Measurements from ENCODE around the gene LHX8.
"Not testable (repeated sequence)": the region's sequence is repeated elsewhere in the genome, so short reads cannot be mapped to it uniquely, and the experiment has no call there.

LHX8 gene

DNA sequence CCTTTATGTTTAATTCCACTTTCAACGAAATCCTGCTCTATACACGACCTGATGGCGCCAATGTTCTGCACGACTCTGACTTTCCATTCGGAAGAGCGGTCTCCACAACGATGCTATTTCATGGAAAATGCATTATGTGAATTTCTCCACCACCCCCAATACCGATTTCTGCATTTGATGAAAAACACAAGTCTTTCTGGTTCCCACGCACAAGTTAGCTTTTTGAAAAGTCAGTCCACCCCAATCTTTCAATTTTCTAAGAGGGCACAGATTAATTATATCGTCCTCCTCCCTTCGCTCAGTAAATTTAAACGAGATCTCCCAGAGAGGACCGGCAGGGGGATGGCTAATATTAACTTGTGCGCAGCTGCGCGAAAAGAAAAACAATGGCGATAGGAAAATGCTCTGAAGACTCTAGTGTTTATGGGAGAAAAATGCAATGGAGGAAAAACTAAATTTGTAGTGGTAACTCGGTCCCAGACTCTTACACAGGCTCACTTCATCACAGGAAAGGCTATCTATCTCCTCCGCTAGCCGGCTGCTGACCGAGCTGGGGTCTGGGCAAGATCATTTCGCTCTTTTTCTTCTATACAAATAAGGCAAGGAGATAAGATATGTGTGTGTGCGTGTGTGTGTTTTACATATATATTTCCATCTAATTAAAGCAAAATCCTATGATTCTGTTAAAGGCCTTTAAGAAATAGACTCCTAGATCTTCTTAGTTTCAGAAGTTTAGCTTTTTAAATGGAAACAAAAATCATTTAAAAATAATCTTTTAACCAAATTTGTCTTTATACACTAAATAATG, 1.2 kb upstream of the LHX8 start:
- no peak for DNase-seq

DNA sequence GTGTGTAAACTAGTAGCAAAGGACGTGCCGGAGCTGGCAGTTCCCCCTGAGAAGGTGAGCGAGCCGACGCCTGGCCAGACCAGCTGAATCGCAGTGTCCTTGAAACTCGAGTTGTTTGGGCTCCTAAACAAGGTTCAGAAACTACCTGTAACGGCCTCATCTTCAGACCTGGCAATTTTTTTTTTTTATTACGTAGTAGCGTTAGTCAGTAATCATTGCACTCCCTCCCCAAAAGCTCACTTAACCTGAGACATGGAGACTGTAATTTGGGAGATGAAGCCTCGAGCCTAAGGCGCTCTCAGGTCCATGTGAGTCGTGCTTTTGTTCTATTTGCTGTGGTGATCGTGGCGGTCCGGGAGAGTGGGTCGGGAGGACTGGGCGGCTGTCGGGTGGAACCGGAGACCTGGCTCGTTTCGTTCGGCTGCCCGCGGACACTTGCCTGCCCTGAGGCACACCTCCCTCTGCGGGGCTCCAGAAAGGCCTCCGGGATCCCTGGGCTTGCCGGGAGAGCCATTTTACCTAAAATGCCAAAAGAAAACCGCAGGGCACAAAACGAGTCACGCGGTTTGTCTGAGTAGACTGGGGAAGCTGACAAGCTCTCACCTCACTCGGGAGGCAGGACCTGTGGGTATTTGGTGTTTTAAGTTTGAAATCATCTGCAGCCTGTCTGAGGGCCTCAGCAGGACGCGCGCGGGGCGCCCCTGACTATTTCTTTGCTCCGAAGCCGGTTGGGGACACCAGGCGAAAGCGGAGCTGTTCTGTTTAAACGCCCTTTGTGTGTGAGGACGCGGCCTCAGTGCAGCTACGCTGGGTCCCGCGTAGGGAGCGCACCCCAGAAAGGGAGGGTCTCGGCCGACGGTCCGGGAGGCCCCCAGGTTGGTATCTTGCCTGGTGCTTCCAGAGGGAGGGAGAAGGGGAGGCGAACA, 722 bp downstream of the LHX8 start:
- no peak for DNase-seq

DNA sequence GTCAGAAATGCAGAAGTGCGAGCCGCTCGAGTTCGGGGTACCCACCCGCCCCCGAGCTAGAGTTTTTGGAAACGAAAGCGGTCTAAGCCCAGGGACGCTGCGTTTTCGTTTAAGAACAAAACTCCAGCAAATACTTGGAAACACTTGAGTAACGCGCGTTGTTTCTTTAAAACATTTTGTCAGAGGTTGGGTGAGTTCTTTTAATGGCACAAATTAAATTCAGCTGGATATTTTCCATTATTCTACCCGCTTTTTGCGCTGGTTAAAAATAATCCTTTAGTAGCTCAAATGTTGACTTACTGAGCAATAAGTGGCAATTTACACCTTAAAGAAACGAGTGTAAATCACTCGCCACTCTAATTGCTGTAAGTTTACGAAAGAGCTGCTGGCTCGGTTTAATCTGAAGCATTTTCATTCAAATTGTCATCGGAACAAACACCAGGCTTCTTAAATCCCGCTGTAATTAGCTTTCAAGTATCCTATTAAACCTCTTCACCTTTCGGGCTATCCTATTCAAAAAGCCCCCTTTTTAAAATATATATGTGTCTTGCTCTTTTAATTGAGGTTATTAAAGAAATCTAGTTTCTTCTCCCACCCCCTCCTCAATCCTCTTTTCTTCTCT, 1.5 kb downstream of the LHX8 start:
- DNase-seq = peak; percentile 42

- peak; percentile 42 for DNase-seq
Measured at GRCh38 chr1:75136195-75136815, 2.1 kb downstream of the LHX8 start.

DNA sequence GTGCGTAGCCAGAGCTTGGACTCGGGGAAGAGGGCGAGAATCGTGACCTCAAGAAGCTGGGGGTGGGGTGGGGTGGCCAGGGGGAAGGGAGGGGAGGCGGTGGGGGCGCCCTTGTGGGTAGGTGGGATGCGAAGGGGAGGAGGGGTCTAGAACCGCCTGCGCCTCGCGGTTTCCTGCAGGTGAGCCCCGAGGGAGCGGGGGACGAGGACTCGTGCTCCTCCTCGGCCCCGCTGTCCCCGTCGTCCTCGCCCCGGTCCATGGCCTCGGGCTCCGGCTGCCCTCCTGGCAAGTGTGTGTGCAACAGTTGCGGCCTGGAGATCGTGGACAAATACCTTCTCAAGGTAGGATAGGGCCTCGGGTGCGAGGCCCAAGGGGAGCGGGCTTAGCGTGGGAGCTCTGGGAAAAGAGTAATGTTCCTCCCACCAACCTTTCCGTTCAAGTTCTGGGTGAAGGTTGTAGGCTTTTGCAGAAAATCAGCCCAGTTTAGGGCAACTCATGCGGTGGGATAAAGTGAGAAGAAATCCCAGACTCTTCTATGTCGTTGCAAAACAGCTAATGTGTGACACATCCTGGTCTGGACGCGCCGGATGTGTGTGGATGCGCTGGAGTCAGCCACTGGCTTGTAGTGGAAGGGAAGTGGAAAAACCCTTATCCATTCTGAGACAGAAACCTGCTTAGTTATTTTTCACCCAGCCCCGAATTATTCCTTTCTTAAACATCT, 2.9 kb downstream of the LHX8 start:
- DNase-seq = no peak

DNA sequence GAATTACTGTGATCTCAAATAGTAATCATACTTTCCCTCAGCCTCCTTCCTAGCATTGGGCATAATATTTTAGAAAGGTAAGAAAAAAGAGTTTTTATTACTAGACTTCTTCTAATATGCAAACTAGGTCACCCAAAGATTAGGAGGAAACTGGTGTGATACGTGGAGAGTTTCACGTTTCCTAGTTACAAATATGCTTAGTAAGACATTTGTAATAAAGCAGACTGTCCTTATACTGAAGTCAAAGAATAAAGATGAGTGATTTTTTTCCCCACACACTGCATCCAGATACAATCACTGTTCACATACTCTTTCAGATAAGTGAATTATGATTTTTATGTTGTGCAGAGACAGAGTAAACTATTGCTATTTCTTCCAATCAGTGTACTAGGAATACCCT, 17.9 kb downstream of the LHX8 start:
- DNase-seq = no peak

DNA sequence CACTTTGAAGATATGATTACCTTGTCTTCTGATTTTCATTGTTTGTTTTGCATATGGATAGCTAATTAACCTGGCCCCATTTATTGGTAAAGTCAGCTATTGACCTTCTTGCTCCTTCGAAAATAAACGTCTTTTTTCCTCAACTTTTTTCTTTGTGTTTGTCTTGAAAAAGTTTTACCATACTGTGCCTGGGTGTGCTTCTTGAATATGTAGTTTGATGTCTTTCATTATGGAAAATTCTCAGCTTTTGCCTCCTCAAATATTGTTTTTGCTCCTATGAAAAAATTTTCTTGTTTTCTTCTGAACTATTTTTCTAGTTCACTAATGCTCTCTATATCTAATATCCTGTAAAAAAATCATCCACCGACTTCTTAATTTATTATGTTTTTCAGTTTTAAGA, 25.0 kb downstream of the LHX8 start:
- no peak for DNase-seq

DNA sequence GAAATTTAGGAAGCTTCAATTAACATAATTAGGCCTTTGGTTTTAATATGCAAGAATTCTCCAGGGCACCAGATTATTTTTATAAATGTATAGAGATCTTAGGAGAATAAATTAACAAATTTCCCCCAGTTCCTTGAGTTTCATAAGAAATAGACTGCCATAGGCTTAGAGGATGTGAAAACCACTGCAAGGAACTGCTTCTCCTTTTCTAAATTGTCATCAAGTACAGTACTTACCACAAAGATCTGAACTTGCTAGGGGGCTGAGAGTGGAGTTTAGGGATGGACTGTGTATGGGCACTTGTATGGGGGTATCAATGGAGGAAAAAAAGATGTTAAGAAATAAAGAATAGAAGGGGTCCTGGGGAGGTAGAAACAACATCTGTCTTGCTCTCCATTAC, 31.1 kb downstream of the LHX8 start:
- DNase-seq = no peak

- no peak for DNase-seq
Measured at GRCh38 chr1:75166821-75167220, 32.6 kb downstream of the LHX8 start.

- DNase-seq = no peak
Measured at GRCh38 chr1:75170011-75170410, 35.8 kb downstream of the LHX8 start.

DNA sequence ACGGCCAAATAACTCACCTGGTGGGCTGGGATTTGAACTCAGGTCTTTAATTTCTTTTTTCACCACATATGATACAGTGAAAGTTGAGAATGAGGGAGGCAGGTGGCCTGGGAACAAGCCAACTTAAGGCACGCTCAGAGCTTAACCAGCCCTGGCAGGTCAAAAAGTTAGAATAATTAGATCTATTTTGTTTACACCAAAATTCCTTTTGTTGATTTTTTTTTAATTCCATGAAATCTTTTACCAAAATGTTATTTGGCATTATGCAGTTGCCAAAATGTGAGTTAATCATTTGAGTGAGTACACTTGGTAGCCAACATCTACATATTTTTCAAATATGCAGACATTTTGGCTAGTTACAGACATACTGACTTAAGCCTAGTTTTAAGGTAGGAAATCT, 36.8 kb downstream of the LHX8 start:
- no peak for DNase-seq

- no peak for DNase-seq
Measured at GRCh38 chr1:75171876-75172275, 37.7 kb downstream of the LHX8 start.

DNA sequence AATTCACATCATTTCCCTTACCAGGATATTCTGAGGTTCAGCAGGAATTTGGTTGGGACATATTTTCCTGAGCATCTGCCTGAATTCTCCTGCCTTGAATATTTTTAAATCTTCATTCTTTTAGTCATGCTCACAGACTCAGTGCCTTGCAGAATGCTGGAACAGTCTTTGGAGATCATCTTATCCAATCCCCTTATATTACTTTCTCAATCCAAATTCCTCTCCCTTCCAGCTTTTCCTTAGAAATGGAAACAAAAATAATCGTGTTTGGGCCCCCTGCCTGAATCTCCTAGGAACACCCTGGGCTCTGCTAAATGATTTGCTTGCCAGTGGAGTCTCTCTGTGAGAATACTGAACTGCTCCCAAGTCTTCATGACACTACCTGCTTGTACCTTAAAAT, 38.4 kb downstream of the LHX8 start:
- DNase-seq = no peak

- no peak for DNase-seq
Measured at GRCh38 chr1:75174031-75174760, 40.0 kb downstream of the LHX8 start.

- DNase-seq = not testable (repeated sequence)
Measured at GRCh38 chr1:75181214-75181955, 47.2 kb downstream of the LHX8 start.

DNA sequence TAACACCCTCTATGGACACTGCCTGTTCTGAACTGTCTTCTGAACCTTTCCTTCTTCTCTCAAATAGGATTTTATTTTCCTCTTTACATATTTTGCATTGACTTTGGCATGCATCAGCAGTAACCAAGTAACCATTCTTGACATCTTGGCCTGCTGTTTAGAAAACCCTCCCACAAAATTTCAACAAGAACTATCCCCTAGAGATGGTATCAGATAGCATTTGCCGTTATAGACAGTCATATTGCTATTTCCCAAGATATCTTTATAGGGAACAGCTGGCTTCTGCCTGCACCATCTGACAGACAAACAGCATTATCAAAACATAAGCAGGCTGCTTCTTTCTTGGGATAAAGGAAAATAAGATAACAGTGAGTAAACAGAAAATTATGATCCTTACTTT, 54.7 kb downstream of the LHX8 start:
- DNase-seq = no peak

DNA sequence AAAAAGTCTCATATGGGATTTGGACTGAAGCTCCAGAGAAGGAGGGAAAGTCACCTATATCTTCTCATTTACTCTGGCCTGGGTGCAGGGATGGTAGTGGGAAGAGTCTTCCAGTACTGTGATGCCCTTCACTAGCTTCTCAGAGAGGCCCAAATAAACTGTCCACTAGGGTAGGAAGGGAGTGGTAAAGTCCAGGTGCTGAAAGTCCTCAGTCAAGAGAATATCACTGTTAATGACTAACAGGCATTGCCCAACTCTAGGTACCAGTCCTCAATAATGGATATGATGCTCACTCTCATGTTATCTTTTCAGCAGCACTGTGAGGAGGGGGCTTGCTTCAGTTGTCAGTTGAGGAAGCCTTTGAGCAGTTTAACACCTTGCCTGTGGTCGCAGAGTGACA, 64.0 kb downstream of the LHX8 start:
- DNase-seq = no peak

- DNase-seq = no peak
Measured at GRCh38 chr1:75198761-75199160, 64.6 kb downstream of the LHX8 start.

DNA sequence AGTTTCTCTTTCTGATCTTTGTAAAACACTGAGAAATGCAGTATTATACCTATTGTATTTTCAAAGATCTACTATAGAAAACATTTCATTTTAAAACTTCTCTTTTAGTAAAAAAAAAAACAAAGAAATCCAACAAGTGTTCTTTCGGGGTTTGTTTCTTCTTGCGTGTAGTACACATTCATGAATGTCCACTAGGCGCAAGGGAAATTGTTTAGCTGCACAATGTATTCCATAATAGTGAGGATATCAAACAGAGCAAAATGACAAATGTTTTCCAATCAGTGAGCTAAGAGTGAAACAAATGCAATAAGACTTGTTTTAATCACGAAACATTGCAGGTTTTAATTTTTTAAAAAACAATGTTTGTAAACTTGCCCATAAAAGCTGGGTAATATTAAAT, 68.6 kb downstream of the LHX8 start:
- DNase-seq = no peak

DNA sequence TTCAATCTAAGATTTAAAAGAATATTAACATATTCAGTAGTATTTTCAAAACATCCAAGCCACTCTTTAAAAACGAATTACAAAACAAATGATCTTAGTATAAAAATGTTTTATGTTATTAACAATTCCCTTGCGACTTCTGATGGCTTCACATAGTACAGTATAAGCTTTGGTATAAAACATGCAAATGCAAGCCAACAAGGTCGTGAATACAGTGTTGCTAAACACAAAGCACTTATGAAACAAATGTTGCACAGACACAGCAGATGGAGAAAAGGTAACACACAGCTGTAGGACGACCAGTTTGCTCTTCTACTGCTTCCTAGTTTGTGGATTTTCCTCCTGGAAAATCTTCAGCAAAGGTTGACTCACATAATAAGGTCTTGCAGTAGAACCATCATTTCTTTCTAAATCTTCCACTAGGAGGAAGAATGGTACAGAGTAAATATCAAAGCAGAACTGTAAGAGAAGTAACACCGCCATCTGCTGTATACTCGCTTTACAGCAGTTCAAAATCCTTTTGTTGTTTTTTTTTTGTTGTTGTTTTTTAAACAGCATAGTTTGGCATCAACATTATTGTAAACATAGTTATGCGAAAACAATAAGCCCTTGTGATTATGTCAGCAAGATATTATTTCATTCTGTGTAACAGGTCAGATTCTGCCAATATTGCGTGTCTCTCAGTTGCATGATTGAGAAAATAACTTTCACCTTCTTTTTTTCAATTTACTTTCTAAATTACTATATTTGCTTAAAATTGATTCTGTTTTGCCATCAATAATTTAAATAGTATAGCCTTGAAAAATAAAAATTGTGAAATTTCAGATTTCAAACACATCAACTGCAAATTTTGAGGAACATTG, 69.5 kb downstream of the LHX8 start:
- DNase-seq = peak; percentile 40

All from NCI-H2081 treated with DMSO at 0.1 percent for 48 hours (cell line).